Progenitor cell of endocrine pancreas (in vitro differentiated cells): Measurements from ENCODE around the gene PHTF2. TPM values are rescaled to one million over a fixed set of nuclear protein-coding genes. Genes with fewer than 3 reads are reported as not detected.

ENCODE experiments used
- DNase-seq: peaks from one replicate; pipeline ENCODE4 v3.0.0; 2021; ENCODE audit warnings: low spot score; ENCODE audit not compliant: unreplicated experiment
- H3K27ac Mint-ChIP-seq: 2 replicates; pipeline ENCODE4 v1.8.0; 2021; ENCODE audit warnings: mild to moderate bottlenecking, moderate library complexity, mixed read lengths
- H3K27me3 Mint-ChIP-seq: 2 replicates; pipeline ENCODE4 v1.8.0; 2021; ENCODE audit warnings: mixed read lengths
- H3K36me3 Mint-ChIP-seq: 2 replicates; pipeline ENCODE4 v1.8.0; 2022; ENCODE audit warnings: mixed read lengths; ENCODE audit not compliant: insufficient read depth
- H3K4me1 Mint-ChIP-seq: 2 replicates; pipeline ENCODE4 v1.8.0; 2021; ENCODE audit warnings: low read depth, mixed read lengths
- H3K4me3 Mint-ChIP-seq: 2 replicates; pipeline ENCODE4 v1.8.0; 2021; ENCODE audit warnings: low read depth, mild to moderate bottlenecking, moderate library complexity, mixed read lengths
- H3K9me3 Mint-ChIP-seq: 2 replicates; pipeline ENCODE4 v1.8.0; 2021; ENCODE audit warnings: low read depth, mixed read lengths
- total RNA-seq: library from RNA; stranded (reverse); gene quantifications from 2 replicates; pipeline ENCODE4 v1.2.1, GENCODE V29; 2021
- TF ChIP-seq, protein P1 (sequence below): fragments of 200-600 bp; sonication (generic); IDR thresholded peaks from one replicate; pipeline ENCODE4 v1.5.0; 2021; ENCODE audit warnings: antibody characterized with exemption, mild to moderate bottlenecking; ENCODE audit not compliant: unreplicated experiment

Gene PHTF2
- total RNA-seq, 1 donor from 2014 or later: 13.0 TPM

DNA sequence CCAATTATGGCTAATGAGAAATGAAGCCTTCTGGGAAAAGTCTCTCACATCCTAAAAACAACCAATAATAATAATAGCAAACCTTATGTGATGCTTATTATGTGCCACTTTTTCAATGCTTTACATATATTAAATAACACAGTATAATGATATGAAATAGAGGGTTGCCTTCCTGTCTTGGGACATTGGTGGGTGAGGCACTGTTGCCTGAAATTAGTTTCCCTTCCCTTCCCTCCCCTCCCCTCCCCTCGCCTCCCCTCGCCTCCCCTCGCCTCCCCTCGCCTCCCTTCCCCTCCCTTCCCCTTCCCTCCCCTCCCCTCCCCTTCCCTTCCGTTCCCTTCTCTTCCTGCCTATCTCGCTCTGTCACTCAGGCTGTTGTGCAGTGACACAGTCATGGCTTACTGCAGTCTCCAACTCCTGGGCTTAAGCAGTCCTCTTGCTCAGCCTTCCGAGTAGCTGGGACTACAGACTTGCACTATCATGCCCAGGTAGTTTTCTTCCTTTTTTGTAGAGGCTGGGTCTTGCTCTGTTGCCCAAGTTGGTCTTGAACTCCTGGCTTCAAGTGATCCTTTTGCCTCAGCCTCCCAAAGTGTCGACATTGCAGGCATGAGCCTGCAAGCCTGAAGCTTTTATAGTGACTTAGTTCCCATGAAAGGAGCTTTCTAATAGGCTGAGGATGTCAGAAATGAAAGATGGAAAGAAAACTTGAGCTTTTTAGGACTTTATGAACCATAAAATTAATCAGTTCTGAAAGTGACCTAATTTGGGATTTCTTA is 47.9 kb downstream of the PHTF2 start:
- Mint-ChIP-seq H3K4me3 (no peak overlapping the region), H3K36me3 (peaks cover 6% of the 10 kb centered on the region), H3K27ac (no peak overlapping the region), H3K9me3 (no peaks in the 10 kb centered on the region), H3K4me1 (no peaks in the 10 kb centered on the region), H3K27me3 (no peaks in the 10 kb centered on the region)
- DNase-seq: no peak
- TF ChIP-seq, protein P1, sequence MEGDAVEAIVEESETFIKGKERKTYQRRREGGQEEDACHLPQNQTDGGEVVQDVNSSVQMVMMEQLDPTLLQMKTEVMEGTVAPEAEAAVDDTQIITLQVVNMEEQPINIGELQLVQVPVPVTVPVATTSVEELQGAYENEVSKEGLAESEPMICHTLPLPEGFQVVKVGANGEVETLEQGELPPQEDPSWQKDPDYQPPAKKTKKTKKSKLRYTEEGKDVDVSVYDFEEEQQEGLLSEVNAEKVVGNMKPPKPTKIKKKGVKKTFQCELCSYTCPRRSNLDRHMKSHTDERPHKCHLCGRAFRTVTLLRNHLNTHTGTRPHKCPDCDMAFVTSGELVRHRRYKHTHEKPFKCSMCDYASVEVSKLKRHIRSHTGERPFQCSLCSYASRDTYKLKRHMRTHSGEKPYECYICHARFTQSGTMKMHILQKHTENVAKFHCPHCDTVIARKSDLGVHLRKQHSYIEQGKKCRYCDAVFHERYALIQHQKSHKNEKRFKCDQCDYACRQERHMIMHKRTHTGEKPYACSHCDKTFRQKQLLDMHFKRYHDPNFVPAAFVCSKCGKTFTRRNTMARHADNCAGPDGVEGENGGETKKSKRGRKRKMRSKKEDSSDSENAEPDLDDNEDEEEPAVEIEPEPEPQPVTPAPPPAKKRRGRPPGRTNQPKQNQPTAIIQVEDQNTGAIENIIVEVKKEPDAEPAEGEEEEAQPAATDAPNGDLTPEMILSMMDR: no peak

DNA sequence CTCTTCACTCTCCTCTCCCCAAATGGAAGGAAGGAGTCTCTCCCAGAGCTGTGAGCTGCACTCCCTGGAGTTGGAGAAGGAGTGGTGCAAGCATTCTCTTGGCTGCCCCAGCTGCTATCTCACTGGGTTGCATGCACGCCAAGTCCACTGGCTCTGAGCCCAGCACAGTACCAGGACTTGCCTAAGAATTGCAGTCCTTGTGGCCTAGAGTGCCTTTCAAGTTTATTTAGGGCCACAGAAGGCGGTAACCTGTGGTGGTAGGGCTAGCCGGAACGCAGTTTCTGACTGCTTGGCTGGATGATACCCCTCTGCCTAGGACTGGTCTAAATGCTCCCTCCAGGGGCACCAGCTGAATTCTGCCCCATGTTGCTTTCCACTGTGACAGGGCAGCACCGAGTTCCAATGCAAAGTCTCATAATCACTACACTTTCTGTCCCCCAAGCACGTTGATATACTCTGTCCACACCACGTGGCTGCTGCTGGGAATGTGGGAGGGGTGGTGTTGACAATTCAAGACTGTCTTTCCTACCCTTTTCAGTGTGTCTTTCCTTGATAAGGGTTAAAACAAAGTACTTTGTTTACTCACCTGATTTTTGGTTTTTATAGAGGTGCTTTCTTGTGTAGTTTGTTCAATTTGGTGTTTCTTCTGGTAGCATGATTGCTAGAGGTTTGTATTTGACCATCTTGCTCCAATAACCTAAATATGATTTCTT is 57.0 kb downstream of the PHTF2 start:
- Mint-ChIP-seq H3K27me3 (no peaks in the 10 kb centered on the region), H3K4me1 (peaks cover 5% of the 10 kb centered on the region), H3K36me3 (peaks cover 2% of the 10 kb centered on the region), H3K4me3 (no peak overlapping the region), H3K27ac (no peak overlapping the region), H3K9me3 (no peaks in the 10 kb centered on the region)
- no peak for DNase-seq
- TF ChIP-seq, protein P1: no peak

DNA sequence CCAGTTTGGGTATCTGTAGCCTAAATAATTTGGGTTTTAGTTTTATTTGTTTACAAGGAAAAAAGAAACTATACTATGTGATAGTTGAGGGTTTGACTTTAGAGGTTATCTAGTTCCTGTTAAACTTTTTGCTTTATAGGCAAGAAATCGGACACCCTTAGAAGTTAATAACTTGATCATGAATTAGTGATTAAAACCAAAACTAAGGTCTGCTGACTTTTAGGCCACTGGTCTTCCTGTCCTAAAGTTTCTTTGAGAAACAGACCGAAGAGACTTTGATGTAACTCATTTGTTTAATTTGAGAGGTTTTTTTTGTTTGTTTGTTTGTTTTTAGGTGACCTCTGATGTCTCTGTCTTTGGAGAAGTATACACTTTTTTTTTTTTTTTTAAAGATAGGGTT is 59.7 kb downstream of the PHTF2 start:
- Mint-ChIP-seq H3K27ac (no peak overlapping the region), H3K4me3 (no peak overlapping the region), H3K27me3 (no peaks in the 10 kb centered on the region), H3K9me3 (no peaks in the 10 kb centered on the region), H3K4me1 (peaks cover 12% of the 10 kb centered on the region), H3K36me3 (peaks cover 2% of the 10 kb centered on the region)
- TF ChIP-seq, protein P1: no peak
- no peak for DNase-seq

DNA sequence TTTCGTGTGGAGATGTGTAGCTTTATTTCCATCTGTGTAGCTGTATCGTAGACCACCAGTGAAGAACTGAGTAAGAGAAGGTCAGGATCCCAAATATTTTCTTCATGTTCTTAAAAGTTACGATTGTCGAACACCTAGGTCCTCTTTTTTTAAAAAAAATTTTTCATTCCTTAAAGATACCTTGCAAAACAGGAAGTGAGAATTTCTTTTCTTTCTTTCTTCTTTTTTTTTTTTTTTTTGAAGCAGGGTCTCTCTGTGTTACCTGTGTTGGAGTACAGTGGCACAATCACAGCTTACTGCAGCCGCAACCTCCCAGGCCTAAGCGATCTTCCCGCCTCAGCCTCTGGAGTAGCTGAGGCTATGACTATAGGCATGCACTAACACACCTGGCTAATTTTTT is 60.8 kb downstream of the PHTF2 start:
- H3K36me3 Mint-ChIP-seq: no peaks in the 10 kb centered on the region
- TF ChIP-seq, protein P1: no peak
- H3K27me3 Mint-ChIP-seq: no peaks in the 10 kb centered on the region
- H3K4me3 Mint-ChIP-seq: no peak overlapping the region
- no peak for DNase-seq
- H3K27ac Mint-ChIP-seq: no peak overlapping the region
- peaks cover 15% of the 10 kb centered on the region for H3K4me1 Mint-ChIP-seq
- H3K9me3 Mint-ChIP-seq: no peaks in the 10 kb centered on the region

DNA sequence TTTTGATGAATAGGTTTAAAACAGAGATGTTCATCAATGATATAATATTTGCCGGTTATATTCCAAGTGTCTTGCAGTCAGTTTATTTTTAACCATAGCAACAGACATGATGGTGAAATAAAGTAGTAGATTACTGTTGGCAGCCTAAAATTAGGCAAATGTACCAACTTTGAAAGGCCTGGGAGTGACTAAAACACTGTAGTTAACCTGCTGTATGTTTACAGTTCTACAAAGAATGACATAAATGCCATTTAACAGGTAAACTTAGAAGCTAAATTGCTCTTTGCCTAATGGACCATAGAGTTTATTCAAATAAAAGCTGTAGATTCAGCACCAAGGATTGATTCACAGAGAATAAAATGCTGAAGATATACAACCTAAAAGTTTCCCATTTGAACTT is 64.1 kb downstream of the PHTF2 start:
- TF ChIP-seq, protein P1: no peak

More for the DNA sequence above, 64.1 kb downstream of the PHTF2 start:
- no peaks in the 10 kb centered on the region for H3K27me3 Mint-ChIP-seq
- no peak for DNase-seq
- no peak overlapping the region for H3K4me3 Mint-ChIP-seq
- H3K9me3 Mint-ChIP-seq: no peaks in the 10 kb centered on the region
- H3K36me3 Mint-ChIP-seq: no peaks in the 10 kb centered on the region
- H3K27ac Mint-ChIP-seq: no peak overlapping the region
- H3K4me1 Mint-ChIP-seq: peaks cover 18% of the 10 kb centered on the region
